OCI-M2 (cell line): ENCODE data around the gene TMPRSS4.

Experiments
- DNase-seq: peaks from one replicate; lab custom pipeline; 2025; ENCODE audit not compliant: unreplicated experiment; lab: John Stamatoyannopoulos, UW

TMPRSS4 gene

DNA sequence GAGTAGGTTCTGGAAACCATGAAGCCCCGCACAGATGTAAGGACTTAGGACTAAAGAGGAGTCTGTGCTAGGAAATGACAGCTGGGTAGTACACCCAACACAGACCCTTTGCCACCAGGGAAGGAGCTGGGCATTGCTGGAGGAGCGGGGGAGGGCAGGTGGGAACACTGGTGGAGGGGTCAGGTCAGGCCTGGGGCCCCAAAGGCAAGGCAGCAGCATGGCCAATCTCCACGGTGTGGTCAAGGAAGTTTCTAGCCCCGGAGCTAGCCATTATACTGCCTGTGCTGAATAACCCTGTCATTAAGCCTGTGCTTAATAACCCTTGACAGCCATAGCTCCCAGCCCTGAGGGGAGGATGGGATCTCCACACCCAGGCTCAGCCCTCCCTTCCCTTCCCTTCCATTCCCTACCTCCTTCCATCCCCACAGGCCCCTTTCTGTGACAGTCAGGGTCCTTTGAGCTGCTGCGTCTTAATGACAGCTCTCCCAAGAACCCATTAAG, 2.1 kb downstream of the TMPRSS4 start:
- no peak for DNase-seq

DNA sequence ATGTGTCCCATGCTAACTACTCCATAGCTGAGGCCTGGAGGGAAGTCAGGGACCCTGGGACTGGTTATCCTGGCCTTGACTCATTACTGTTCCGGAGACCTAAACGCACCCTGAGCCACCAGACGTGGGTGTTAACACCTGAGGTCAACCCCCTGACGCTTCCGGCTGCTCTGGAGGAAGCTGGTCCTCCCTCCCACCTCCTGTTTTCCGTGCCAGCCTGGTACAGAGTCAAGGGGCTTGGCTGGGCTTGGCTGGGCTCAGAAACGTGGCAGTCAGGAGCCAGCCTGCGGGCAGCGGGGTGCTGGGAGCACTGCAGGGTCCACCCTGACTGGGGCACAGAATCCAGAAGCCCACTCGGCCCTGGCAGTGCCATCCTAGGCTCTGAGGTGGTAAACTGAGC, 2.6 kb downstream of the TMPRSS4 start:
- DNase-seq = no peak

GRCh38 chr11:118080296-118080695, 3.4 kb downstream of the TMPRSS4 start:
- no peak for DNase-seq

- DNase-seq = no peak
Observed at GRCh38 chr11:118081241-118081958, 4.5 kb downstream of the TMPRSS4 start.

DNA sequence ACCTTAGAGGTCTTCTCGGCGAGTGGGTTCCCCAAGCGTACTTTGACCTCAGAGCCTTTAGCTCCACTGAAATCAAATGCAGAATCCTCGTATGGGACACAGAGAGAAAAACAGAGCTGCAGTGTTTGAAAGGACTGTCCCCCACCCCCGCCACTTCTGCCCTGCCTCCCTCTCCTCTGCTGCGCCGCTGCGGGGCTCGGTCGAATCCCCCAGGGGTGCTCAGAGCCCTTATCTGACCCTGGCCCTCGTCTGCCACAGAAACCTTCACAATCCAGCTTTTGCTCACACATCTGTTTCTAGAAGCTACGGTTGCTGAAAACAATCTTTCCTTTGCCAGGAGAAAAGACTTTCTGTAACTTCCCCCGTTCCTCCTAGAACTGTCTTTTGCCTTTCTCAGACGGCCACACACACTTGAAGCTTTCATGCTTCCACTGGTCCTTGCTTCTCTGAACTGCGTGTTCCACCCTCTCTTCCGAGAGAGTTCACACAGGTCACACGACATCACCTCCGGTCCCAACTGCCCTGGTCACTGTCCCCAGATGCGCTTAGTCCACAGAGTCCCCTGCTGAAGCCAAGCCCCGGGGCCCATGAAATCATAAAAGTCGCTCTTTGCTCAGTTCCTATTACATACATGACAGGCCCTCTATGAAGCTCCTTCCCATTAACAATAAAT, 6.1 kb downstream of the TMPRSS4 start:
- DNase-seq = no peak

GRCh38 chr11:118084247-118084646, 7.4 kb downstream of the TMPRSS4 start:
- no peak for DNase-seq

- DNase-seq = no peak
Observed at GRCh38 chr11:118084656-118085055, 7.8 kb downstream of the TMPRSS4 start.

DNA sequence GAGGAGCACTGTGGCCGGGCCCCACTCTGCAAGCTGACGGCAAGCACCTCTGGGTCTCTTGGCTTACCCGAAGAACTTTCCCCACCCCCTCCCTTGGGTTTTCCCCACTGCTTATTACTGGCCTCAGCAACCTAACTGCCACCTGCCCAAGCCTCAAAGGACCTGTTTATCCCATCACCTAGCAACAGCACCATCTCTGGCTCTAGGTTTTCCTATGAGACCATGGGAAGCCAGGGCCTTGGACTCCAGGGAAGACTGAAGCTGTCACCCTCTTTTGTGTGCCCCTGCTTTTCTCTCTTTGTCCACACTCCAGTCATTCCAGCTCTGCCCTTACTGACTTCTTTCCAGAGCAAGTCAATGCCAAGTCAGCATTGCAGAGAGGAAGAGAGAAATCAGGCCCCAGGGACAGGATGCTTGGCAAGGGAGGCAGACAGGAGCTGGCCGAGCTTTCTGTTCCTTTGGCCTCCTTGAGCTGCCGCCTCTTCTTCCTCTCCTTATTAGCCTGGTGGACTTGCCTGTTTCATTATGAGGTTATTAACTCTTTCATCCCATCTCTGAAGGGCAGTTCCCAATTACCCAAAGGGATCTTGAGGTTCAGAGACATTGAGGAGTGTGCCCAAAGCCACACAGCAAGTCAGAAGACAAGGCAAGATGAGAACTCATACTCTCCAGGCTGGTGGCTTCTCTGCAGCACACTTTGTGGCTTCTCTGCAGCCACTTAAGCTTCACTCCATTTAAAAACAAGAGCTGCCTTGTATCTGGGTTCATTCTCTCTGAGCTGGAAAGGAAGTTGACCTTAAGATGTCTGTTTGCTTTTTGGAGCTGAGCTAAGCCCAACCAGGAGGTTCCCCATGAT, 10.3 kb downstream of the TMPRSS4 start, which contains the start of gene SMIM35:
TSS of gene SMIM35 (minus strand) at position 51 of the 856 bp plus-strand sequence. CDS start 206 bp downstream, outside the sequence.
- no peak for DNase-seq

- DNase-seq = no peak
Observed at GRCh38 chr11:118087931-118088330, 11.1 kb downstream of the TMPRSS4 start.

DNA sequence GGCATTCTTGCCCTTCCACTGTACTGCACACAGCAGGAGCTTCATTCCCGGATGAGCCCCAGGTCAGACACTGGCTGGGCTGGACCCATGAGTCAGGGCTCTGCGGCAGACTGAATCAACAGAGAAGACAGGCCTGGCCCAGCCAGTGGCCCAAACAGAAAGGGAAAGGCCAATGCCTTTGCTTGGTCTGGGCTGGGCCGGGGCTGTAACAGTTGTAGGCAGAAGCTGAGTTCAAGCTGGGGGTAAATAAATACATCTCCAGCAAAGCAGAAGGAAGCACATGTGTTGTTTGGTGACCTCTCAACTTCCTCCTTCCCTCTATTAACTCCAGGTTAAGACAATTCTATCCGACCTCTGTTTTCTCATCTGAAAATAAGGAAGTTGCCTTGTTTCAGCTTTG, 11.7 kb downstream of the TMPRSS4 start:
- no peak for DNase-seq

GRCh38 chr11:118090545-118091162, 13.8 kb downstream of the TMPRSS4 start:
- DNase-seq = no peak

GRCh38 chr11:118091690-118092089, 14.8 kb downstream of the TMPRSS4 start:
- DNase-seq = no peak

DNA sequence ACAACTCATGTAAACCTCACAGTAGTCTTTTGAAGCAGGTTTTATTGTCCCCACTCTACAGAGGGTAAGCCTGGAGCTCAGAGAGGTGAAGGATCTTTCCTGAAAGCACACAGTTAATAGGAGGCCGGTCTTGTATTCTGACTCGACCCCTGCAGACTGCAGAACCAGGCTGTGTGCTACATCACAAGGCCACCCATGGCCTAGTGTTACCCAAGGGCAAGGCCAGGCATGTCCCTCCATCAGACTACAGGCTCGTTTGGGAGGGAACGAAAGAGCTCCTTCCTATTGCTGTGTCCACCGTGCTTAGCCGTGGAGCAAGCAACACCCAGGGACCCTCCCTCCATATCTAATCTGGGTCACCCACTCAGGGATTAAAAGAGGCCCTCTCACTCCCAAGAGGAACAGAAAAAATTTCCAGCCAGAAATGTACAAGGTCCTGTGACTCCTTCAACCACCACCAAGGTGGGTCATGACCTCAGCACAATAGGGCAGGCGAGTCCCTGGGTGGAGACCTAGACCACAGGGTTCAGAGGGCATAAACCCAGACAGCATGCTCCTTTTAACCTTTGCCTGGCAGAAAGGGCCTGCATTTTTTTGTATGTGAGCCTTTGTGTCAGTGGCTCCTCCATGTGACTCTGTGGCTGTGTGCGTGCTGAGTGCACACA, 16.2 kb downstream of the TMPRSS4 start:
- DNase-seq = no peak

- DNase-seq = no peak
Observed at GRCh38 chr11:118095493-118095892, 18.6 kb downstream of the TMPRSS4 start.

- no peak for DNase-seq
Observed at GRCh38 chr11:118095967-118096367, 19.1 kb downstream of the TMPRSS4 start.

GRCh38 chr11:118098996-118099837, 22.3 kb downstream of the TMPRSS4 start:
- DNase-seq = no peak

GRCh38 chr11:118099838-118100556, 23.1 kb downstream of the TMPRSS4 start:
- DNase-seq = no peak

DNA sequence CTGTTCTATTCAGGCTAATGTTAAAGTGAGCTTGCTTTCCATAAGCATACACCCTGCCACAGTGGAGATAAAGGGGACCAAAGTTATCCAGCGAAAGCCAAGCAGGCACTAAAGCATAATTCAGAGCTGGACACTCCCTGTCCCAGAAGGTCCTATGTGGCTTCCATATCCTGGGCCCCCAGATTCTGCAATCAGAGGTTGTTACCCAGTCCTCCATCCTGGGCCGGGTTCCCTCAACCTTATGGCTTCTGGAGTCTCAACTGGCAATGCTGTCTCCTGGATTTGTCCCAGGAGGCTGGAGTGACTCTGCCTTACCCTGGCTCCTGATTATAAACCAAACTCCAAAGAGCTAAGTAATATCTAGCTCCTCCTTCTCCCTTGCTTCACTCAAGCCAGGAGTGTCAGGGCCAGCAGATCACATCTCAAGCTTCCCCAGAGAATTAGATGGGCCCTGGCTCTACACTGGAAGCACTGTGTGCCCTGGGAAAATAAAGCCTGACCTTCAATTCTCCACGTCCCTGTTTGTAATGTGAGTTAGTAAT, 23.9 kb downstream of the TMPRSS4 start:
- DNase-seq = no peak
